ENCODE results near the gene MADD. TPM values are rescaled to one million over a fixed set of nuclear protein-coding genes. Genes with fewer than 3 reads are reported as not detected.
"Not testable (repeated sequence)": the region's sequence is repeated elsewhere in the genome, so short reads cannot be mapped to it uniquely, and the experiment has no call there.

The MADD gene
- total and polyA plus RNA-seq, 2 experiments from 2014 or later = 13.4 to 43.8 TPM

- not testable (repeated sequence) for H3K27ac Mint-ChIP-seq; H3K4me3 Mint-ChIP-seq; H3K4me2 ChIP-seq; H3K4me3 ChIP-seq; ATAC-seq; H4K20me1 ChIP-seq (replicated peaks; ENCODE audit: insufficient read depth); H3K27me3 Mint-ChIP-seq (ENCODE audit: insufficient read depth, low read depth, poor library complexity); H3F3A ChIP-seq (replicated peaks; ENCODE audit: low read depth); H2AFZ ChIP-seq; H3K9me3 Mint-ChIP-seq; H3K27ac ChIP-seq (ENCODE audit: low read depth); H3K4me1 ChIP-seq (ENCODE audit: insufficient read depth); H3K9me2 ChIP-seq (ENCODE audit: insufficient read depth); H3K4me1 Mint-ChIP-seq; H3K79me2 ChIP-seq (replicated peaks; ENCODE audit: insufficient read depth); H3K27me3 ChIP-seq (ENCODE audit: insufficient read depth); DNase-seq (ENCODE audit: low spot score)
- peaks cover 11% of the 10 kb centered on the region; the same call in 1 of the 2 replicates for H3K36me3 ChIP-seq (ENCODE audit: insufficient read depth)
- H3K36me3 Mint-ChIP-seq (ENCODE audit: low read depth) = peaks cover 30% of the 10 kb centered on the region
Observed at GRCh38 chr11:47316501-47316900, 46.6 kb downstream of the MADD start.

GRCh38 chr11:47317064-47317828, 47.3 kb downstream of the MADD start:
- no peaks in the 10 kb centered on the region for H3K9me3 Mint-ChIP-seq
- H4K20me1 ChIP-seq (replicated peaks; ENCODE audit: insufficient read depth) = no peaks in the 10 kb centered on the region
- no peaks in the 10 kb centered on the region for H3K79me2 ChIP-seq (replicated peaks; ENCODE audit: insufficient read depth)
- H3K27ac ChIP-seq (ENCODE audit: low read depth) = no peak overlapping the region
- peaks cover 8% of the 10 kb centered on the region; the same call in 1 of the 2 replicates for H3K36me3 ChIP-seq (ENCODE audit: insufficient read depth)
- H3K4me1 Mint-ChIP-seq = no peaks in the 10 kb centered on the region
- DNase-seq (ENCODE audit: low spot score) = no peak
- peaks cover 30% of the 10 kb centered on the region for H3K36me3 Mint-ChIP-seq (ENCODE audit: low read depth)
- H3K4me1 ChIP-seq (ENCODE audit: insufficient read depth) = no peaks in the 10 kb centered on the region
- no peak overlapping the region for H3K4me3 Mint-ChIP-seq
- no peaks in the 10 kb centered on the region for H3F3A ChIP-seq (replicated peaks; ENCODE audit: low read depth)
- no peak overlapping the region for H3K4me2 ChIP-seq
- no peaks in the 10 kb centered on the region for H3K9me2 ChIP-seq (ENCODE audit: insufficient read depth)
- no peak for ATAC-seq
- no peak overlapping the region for H2AFZ ChIP-seq
- H3K27me3 ChIP-seq (ENCODE audit: insufficient read depth) = no peaks in the 10 kb centered on the region
- no peaks in the 10 kb centered on the region for H3K27me3 Mint-ChIP-seq (ENCODE audit: insufficient read depth, low read depth, poor library complexity)
- no peak overlapping the region for H3K4me3 ChIP-seq
- no peak overlapping the region for H3K27ac Mint-ChIP-seq
- TF ChIP-seq REST (IDR thresholded peaks at IDR 0.05; ENCODE audit: unreplicated experiment) (no peak), ZNF331 (CRISPR knock-in tag; IDR thresholded peaks at IDR 0.05; ENCODE audit: low read depth) (no peak), CTCF (conservative IDR thresholded peaks at IDR 0.05; ENCODE audit: low read depth in 2 of 2) (no peak), CREB1 (CRISPR knock-in tag; IDR thresholded peaks at IDR 0.05; ENCODE audit: low read depth) (no peak), ETS1 (IDR thresholded peaks at IDR 0.05) (no peak), EZH2 (IDR thresholded peaks at IDR 0.05; ENCODE audit: low read depth, unreplicated experiment) (no peak), EZH2phosphoT487 (IDR thresholded peaks at IDR 0.05; ENCODE audit: unreplicated experiment) (no peak), ZNF462 (CRISPR knock-in tag; IDR thresholded peaks at IDR 0.05) (no peak)

Data from GM23338 (cell line).